ENCODE data around the gene GOLT1A. TPM values are rescaled to one million over a fixed set of nuclear protein-coding genes. Genes with fewer than 3 reads are reported as not detected.

Gene GOLT1A
- total and polyA plus RNA-seq, 2 experiments from 2014 or later, result 0.33 to 2.6 TPM

DNA sequence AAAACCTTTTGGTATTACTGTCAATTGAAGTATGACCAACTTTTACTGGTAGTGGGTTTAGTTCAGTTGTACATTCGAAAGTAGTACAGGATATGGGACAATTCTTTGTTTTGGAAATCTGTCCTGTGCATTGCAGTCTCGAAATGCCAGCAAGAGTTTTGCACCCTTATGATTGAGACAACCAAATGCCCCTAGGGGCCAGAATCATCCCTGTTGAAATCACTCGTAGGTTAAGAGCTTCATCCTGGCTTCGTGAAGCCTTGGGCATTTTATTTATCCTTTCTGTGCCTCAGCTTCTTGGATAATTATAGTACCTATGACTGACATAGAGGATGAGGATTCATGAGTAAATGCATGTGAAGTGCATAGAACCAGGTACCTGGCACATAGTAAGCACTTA is 2.4 kb upstream of the GOLT1A start:
- no peak for DNase-seq (ENCODE audit: low read depth in 1 of 2, low spot score in 1 of 2)
- Histone ChIP-seq H3K27me3 (peaks cover 9% of the 10 kb centered on the region), H3K36me3 (peaks cover 4% of the 10 kb centered on the region), H3K4me3 (no peak overlapping the region), H3K9me3 (ENCODE audit: low read depth) (no peaks in the 10 kb centered on the region), H3K27ac (no peak overlapping the region), H3K4me1 (ENCODE audit: low read depth) (no peaks in the 10 kb centered on the region)
- TF ChIP-seq, protein P1, sequence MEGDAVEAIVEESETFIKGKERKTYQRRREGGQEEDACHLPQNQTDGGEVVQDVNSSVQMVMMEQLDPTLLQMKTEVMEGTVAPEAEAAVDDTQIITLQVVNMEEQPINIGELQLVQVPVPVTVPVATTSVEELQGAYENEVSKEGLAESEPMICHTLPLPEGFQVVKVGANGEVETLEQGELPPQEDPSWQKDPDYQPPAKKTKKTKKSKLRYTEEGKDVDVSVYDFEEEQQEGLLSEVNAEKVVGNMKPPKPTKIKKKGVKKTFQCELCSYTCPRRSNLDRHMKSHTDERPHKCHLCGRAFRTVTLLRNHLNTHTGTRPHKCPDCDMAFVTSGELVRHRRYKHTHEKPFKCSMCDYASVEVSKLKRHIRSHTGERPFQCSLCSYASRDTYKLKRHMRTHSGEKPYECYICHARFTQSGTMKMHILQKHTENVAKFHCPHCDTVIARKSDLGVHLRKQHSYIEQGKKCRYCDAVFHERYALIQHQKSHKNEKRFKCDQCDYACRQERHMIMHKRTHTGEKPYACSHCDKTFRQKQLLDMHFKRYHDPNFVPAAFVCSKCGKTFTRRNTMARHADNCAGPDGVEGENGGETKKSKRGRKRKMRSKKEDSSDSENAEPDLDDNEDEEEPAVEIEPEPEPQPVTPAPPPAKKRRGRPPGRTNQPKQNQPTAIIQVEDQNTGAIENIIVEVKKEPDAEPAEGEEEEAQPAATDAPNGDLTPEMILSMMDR (IDR thresholded peaks at IDR 0.05; ENCODE audit: low read depth, low read length), result no peak

DNA sequence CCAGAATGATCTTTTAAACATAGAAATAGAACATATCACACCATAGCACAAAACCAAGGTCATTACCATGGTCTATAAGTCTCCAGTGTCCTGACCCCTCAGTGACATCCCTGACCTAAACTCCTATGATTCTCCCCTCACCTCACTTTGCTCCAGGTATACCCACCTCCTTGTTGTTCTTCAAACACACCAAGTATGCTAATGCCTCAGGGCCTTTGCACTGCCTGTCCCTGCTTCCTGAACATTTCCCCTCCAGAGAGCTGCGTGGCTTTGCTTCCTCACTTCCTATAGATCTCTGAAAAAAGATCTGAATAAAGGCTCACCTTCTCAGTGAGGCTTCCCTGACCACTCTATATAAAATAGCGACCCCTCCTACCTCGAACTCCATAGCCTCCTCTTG is 1.1 kb downstream of the GOLT1A start:
- H3K9me3 ChIP-seq (ENCODE audit: low read depth), result no peaks in the 10 kb centered on the region
- TF ChIP-seq, protein P1 (IDR thresholded peaks at IDR 0.05; ENCODE audit: low read depth, low read length), result no peak
- no peaks in the 10 kb centered on the region for H3K36me3 ChIP-seq
- DNase-seq (ENCODE audit: low read depth in 1 of 2, low spot score in 1 of 2), result no peak
- H3K27ac ChIP-seq, result no peak overlapping the region
- peaks cover 9% of the 10 kb centered on the region for H3K27me3 ChIP-seq
- no peaks in the 10 kb centered on the region for H3K4me1 ChIP-seq (ENCODE audit: low read depth)
- no peak overlapping the region for H3K4me3 ChIP-seq

GRCh38 chr1:204211046-204211445 is 2.7 kb downstream of the GOLT1A start:
- Histone ChIP-seq H3K27me3 (peaks cover 9% of the 10 kb centered on the region), H3K4me1 (ENCODE audit: low read depth) (no peaks in the 10 kb centered on the region), H3K4me3 (no peak overlapping the region), H3K9me3 (ENCODE audit: low read depth) (no peaks in the 10 kb centered on the region), H3K27ac (no peak overlapping the region), H3K36me3 (no peaks in the 10 kb centered on the region)
- no peak for DNase-seq (ENCODE audit: low read depth in 1 of 2, low spot score in 1 of 2)
- TF ChIP-seq, protein P1 (IDR thresholded peaks at IDR 0.05; ENCODE audit: low read depth, low read length), result no peak

- H3K27ac ChIP-seq, result no peak overlapping the region
- H3K27me3 ChIP-seq, result peaks cover 17% of the 10 kb centered on the region
- no peaks in the 10 kb centered on the region for H3K9me3 ChIP-seq (ENCODE audit: low read depth)
- peak; percentile 39 to 79 for DNase-seq (ENCODE audit: low read depth in 1 of 2, low spot score in 1 of 2)
- H3K4me3 ChIP-seq, result no peak overlapping the region
- no peaks in the 10 kb centered on the region for H3K36me3 ChIP-seq
- TF ChIP-seq, protein P1 (IDR thresholded peaks at IDR 0.05; ENCODE audit: low read depth, low read length), result peak; percentile 97
- no peaks in the 10 kb centered on the region for H3K4me1 ChIP-seq (ENCODE audit: low read depth)
Observed at GRCh38 chr1:204207136-204207616, 6.6 kb downstream of the GOLT1A start.

DNA sequence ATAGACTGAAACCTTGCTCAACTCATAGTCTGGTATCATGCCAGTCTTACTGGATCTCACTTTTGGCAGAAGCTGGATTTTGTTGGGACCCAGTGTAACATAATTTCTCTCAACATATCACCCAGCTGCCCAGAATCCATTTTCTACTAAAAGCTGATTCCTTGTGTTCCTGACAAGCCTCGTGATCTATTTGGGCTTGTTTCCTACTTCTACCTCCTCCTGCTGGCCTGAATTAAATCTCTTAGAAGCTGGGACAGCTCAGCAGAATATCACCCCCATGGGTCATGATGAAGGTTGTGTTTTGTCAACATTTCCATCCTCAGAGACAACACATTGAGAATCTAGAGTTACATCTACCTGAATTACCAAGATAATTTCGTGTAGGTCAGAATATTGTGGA is 7.7 kb downstream of the GOLT1A start:
- H3K4me1 ChIP-seq (ENCODE audit: low read depth), result peaks cover 4% of the 10 kb centered on the region
- no peak overlapping the region for H3K4me3 ChIP-seq
- no peak overlapping the region for H3K27ac ChIP-seq
- H3K27me3 ChIP-seq, result peaks cover 17% of the 10 kb centered on the region
- DNase-seq (ENCODE audit: low read depth in 1 of 2, low spot score in 1 of 2), result peak in 1 of 2 donors; percentile 27
- H3K9me3 ChIP-seq (ENCODE audit: low read depth), result no peaks in the 10 kb centered on the region
- H3K36me3 ChIP-seq, result no peaks in the 10 kb centered on the region
- TF ChIP-seq, protein P1 (IDR thresholded peaks at IDR 0.05; ENCODE audit: low read depth, low read length), result no peak

DNA sequence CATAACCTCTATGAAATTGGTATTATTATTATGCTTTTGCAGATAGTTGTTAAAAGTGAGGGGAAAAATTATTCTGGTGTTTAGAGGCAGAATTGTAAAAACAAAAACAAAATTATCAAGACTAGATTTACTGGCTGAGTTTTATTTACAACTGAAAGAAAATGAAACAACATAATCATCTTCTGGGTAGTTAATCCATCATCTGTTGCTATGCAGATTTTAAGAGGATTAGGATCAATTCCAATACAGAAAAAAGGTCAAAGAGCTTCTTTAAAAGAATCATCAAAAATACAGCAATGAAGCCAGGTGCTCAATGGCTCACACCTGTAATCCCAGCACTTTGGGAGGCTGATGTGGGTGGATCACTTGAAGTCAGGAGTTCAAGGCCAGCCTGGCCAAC is 8.3 kb downstream of the GOLT1A start:
- H3K4me3 ChIP-seq, result no peak overlapping the region
- H3K27ac ChIP-seq, result no peak overlapping the region
- DNase-seq (ENCODE audit: low read depth in 1 of 2, low spot score in 1 of 2), result no peak
- TF ChIP-seq, protein P1 (IDR thresholded peaks at IDR 0.05; ENCODE audit: low read depth, low read length), result no peak
- H3K9me3 ChIP-seq (ENCODE audit: low read depth), result no peaks in the 10 kb centered on the region
- H3K27me3 ChIP-seq, result peaks cover 17% of the 10 kb centered on the region
- H3K4me1 ChIP-seq (ENCODE audit: low read depth), result peaks cover 7% of the 10 kb centered on the region
- H3K36me3 ChIP-seq, result no peaks in the 10 kb centered on the region
